Adrenal gland (tissue), 12 donors: ENCODE results near the gene ATOH8. TPM values are rescaled to one million over a fixed set of nuclear protein-coding genes. Genes with fewer than 3 reads are reported as not detected.
A peak's percentile ranks its signal among the peaks of the same experiment; 100 is the strongest.

Experiments used
- DNase-seq, 7 donors: peaks; one replicate each; pipeline ENCODE4 v3.0.0-alpha.2; 2019 to 2020
- H3K27ac ChIP-seq, 5 donors: fragments of 200-600 bp; sonication (generic) in 4 of 5; 1 replicate in 3 of 5; 2 replicates in 2 of 5; pipeline versions ENCODE4 v1.5.1 to v1.8.0; 2016 to 2020; ENCODE audit warnings: mild to moderate bottlenecking in 1 of 5
- H3K27me3 ChIP-seq: fragments of 200-600 bp; 2 replicates; pipeline ENCODE4 v1.8.0; 2021
- H3K36me3 ChIP-seq, 2 donors: fragments of 200-600 bp; replicated peaks in 1 of 2; 1 replicate in 1 of 2; 2 replicates in 1 of 2; pipeline versions ENCODE4 v1.5.1 to v1.8.0; 2018 to 2022
- H3K4me1 ChIP-seq, 2 donors: fragments of 200-600 bp; replicated peaks in 1 of 2; 1 replicate in 1 of 2; 2 replicates in 1 of 2; pipeline versions ENCODE4 v1.5.1 to v1.8.0; 2018 to 2021
- H3K4me3 ChIP-seq, 4 donors: fragments of 200-600 bp; sonication (generic) in 3 of 4; one replicate each; pipeline ENCODE4 v1.5.1; 2016 to 2018
- H3K9me3 ChIP-seq, 3 donors: fragments of 200-600 bp; sonication (generic) in 1 of 3; replicated peaks in 1 of 3; 1 replicate in 2 of 3; 2 replicates in 1 of 3; pipeline versions ENCODE4 v1.5.1 to v1.8.0; 2016 to 2021
- POLR2A ChIP-seq, 2 donors: fragments of 450-650 bp; IDR thresholded peaks; one replicate each; pipeline ENCODE4 v1.6.1; 2017; ENCODE audit warnings: antibody characterized with exemption in 2 of 2, mild to moderate bottlenecking in 2 of 2, moderate library complexity in 1 of 2
- WGBS, 4 donors: extraction: QIAGEN DNeasy Blood & Tissue Kit in 2 of 4; methylation state at CpG; one replicate each; pipeline versions ENCODE4 v1.1.5 to v1.1.7; 2013 to 2017; 5-methylcytosine and 5-hydroxymethylcytosine counted together
- intact Hi-C, 2 donors: fragments of 100-400 bp; cut with DNase I; formaldehyde crosslinking; loops; one replicate each; pipeline versions ENCODE4 v1.14.1 to v1.15.0; 2022 to 2023
- polyA plus RNA-seq, 3 donors: library from polyadenylated mRNA; stranded (reverse); fragments of 200-250 nt in 2 of 3; fragments of 350-450 nt in 1 of 3; fragmentation: Illumina TruSeq in 1 of 3; extraction: RNeasy Lipid Tissue Mini Kit (QIAGEN cat#74804) in 1 of 3; gene quantifications; one replicate each; pipeline ENCODE4 v1.2.3, GENCODE V29; 2013 to 2014
- total RNA-seq, 9 donors: library from RNA; depleted of rRNA in 4 of 9; stranded (reverse); fragments of >200 nt in 4 of 9; fragments of 120-200 nt in 1 of 9; fragmentation: NEBNext Ultra II Directional in 1 of 9; extraction: Animal tissue kit (Norgen Biotek cat#: 25700) in 1 of 9; gene quantifications; one replicate each; pipeline versions ENCODE4 v1.1.0 to v1.2.4, GENCODE V29; 2013 to 2023
- TF ChIP-seq, protein P1 (sequence below), 6 experiments: fragments of 450-650 bp in 4 of 6; fragments of 200-600 bp in 2 of 6; sonication (generic) in 1 of 6; IDR thresholded peaks; 1 replicate in 5 of 6; 2 replicates in 1 of 6; pipeline versions ENCODE4 v1.5.1 to v1.8.0; 2016 to 2021; ENCODE audit warnings: antibody characterized with exemption in 6 of 6, mild to moderate bottlenecking in 2 of 6, moderate library complexity in 1 of 6
- donor health status: healthy with polysubstance abuse.
- donor health status: Bipolar disorder and iron deficiency.
- donor health status: DM: yes; HTN: yes; CAD: no.
- donor health status: DM: no; HTN: no; CAD: no.
- donor health status: DM: no; HTN: no; CAD: no.
- donor health status: DM: yes; HTN: yes; CAD: no.

Gene ATOH8
- total and polyA plus RNA-seq, 12 donors, result 0.88 to 44.0 (median 6.0) TPM

DNA sequence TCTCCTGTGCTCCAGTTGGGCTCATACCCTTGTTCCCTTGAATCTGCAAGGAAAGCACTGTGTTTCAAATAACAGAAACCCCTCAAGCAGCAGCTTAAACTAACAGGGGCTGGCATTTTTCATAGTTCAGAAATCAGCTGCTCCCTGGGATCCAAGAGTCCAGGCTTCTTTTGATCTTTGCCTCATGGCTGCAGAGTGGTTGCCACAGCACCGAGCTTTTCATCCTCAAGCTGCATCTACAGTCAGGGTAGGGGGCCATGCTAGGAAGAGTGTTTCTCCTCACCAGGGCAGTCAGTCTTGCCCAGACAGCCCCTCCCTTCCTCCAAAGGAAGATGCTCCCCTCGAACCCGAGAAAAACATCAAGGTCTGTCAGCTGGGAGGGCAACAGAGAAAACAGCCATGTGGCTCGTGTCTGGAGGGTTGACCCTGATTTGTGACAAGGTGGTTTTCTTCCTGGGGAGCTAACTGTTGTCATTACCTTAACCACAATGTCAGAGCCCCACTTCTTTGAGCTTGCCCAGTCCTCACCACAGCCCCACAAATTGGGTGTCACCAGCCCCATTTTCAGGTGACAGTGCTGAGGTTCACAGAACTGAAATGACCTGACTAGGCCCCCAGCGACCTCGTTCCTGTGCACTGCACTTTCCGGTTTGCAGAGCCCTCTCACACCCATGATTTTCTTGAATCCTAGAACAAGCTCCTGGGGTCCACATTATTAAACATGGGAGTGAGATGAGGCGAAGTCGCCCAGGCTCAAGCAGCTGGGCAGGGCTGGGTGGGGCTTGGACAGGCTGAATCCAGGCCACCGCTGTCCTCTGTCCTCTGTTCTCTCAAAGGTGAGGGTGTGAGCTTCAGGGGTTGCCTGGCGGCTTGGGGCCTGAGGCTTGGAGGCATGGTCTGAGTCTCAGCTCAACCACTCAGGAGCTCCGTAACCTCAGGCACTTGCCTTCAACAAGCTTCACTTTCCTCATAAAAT, 21.9 kb downstream of the ATOH8 start:
- Histone ChIP-seq H3K4me1 (peaks cover 22 to 55% of the 10 kb centered on the region in 2 donors), H3K9me3 (no peaks in the 10 kb centered on the region), H3K36me3 (no peaks in the 10 kb centered on the region), H3K27me3 (no peaks in the 10 kb centered on the region), H3K27ac (no peak overlapping the region), H3K4me3 (no peak overlapping the region)
- no peak for DNase-seq
- 87 to 96% (median 92%) methylated on average over 7 to 12 of the region's 12 CpGs for WGBS, 4 donors
- no peak for TF ChIP-seq POLR2A (IDR thresholded peaks at IDR 0.05)
- TF ChIP-seq, protein P1, sequence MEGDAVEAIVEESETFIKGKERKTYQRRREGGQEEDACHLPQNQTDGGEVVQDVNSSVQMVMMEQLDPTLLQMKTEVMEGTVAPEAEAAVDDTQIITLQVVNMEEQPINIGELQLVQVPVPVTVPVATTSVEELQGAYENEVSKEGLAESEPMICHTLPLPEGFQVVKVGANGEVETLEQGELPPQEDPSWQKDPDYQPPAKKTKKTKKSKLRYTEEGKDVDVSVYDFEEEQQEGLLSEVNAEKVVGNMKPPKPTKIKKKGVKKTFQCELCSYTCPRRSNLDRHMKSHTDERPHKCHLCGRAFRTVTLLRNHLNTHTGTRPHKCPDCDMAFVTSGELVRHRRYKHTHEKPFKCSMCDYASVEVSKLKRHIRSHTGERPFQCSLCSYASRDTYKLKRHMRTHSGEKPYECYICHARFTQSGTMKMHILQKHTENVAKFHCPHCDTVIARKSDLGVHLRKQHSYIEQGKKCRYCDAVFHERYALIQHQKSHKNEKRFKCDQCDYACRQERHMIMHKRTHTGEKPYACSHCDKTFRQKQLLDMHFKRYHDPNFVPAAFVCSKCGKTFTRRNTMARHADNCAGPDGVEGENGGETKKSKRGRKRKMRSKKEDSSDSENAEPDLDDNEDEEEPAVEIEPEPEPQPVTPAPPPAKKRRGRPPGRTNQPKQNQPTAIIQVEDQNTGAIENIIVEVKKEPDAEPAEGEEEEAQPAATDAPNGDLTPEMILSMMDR (IDR thresholded peaks at IDR 0.05), result no peak
- intact Hi-C loops, result no loop called here

DNA sequence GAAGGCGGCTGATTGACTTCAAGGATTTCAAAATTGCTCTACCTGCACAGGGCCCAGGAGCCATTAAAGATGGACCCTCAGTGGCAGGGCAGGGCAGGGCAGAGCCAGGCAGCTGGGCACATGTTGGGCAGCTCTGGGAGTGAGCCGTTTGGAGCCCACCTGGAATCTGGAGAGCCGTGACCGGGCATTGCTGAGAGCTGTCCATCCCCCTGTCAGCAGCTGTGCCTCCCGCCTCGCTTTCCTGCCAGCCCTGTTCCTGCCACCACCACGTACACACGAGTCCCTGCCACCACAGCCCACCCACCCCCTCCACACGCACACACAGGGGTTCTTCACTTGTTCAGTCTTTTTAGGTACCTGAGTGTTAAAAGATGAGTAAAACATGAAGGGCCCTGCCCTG, 22.9 kb downstream of the ATOH8 start:
- Histone ChIP-seq H3K27ac (no peak overlapping the region), H3K27me3 (no peaks in the 10 kb centered on the region), H3K4me3 (no peak overlapping the region), H3K36me3 (no peaks in the 10 kb centered on the region), H3K4me1 (peaks cover 12 to 47% of the 10 kb centered on the region in 2 donors), H3K9me3 (no peaks in the 10 kb centered on the region)
- no peak for DNase-seq
- intact Hi-C loops, result no loop called here
- no peak for TF ChIP-seq POLR2A (IDR thresholded peaks at IDR 0.05)
- TF ChIP-seq, protein P1 (IDR thresholded peaks at IDR 0.05), result no peak
- 83 to 93% (median 86%) methylated on average over 7 to 9 of the region's 9 CpGs for WGBS, 4 donors

DNA sequence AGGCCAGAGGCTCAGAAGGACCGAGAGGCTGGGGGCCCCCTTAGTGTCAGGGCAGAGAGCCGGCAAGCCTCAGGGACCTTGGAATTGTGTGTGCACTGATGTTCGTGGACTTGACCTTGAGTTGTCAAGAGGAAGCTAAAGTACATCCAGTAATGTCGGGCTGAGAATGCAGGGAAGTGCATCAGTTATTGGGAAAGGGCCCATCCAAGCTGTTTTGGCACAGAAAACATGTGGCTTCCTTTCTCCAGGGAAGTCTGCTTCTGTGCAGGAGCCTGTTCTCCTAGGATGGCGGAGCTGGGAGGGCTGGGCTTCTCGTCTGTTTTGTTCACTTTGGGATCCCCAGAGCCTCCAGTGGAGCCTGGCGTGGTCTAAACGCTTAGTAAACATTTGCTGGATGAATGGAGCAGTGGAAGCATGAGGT, 23.7 kb downstream of the ATOH8 start:
- Histone ChIP-seq H3K4me1 (peaks cover 7 to 39% of the 10 kb centered on the region in 2 donors), H3K36me3 (no peaks in the 10 kb centered on the region), H3K9me3 (no peaks in the 10 kb centered on the region), H3K27ac (peak overlapping the region in 1 of 5 donors; percentile 19), H3K27me3 (no peaks in the 10 kb centered on the region), H3K4me3 (no peak overlapping the region)
- TF ChIP-seq POLR2A (IDR thresholded peaks at IDR 0.05), result no peak
- TF ChIP-seq, protein P1 (IDR thresholded peaks at IDR 0.05), result no peak
- WGBS, 4 donors, result 17 to 50% (median 41%) methylated on average over 4 to 8 of the region's 8 CpGs
- peak in 4 of 7 donors; percentile 48 to 74 (median 50) for DNase-seq
- intact Hi-C loops, result no loop called here

DNA sequence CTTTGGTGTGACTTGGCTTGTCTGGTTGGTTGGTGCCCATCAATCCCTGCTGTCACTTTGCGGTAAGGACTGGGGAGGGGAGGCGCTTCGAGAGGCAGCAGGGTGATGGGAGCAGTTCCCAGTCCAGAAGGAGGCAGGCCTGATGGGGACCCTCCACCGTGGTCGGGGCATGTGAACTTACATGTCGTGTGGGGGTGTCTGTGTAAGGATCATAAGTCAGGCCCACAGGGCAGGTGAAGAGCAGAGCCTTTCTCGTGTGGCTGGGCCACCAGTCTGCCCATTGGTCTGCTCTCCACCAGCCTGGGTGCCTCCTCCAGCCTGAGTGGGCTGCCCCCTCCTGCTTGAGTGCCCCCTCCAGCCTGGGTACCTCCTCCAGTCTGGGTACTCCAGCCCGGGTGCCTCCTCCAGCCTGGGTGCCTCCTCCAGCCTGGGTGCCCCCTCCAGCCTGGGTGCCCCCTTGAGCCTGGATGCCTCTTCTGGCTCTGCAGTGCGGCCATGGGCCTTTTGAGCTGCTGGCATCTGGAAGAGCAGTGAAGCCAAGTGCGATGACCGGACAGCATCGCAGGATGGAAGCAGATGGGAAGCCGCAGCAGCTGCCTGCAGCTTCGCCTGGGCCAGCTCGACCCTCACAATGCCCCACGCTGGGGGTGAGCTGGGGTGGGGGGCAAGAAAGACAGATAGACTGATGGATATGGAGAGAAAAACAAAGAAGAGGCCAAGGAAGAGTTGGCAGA, 25.0 kb downstream of the ATOH8 start:
- Histone ChIP-seq H3K27ac (no peak overlapping the region), H3K4me3 (no peak overlapping the region), H3K4me1 (peaks cover 0 to 26% of the 10 kb centered on the region in 2 donors), H3K9me3 (no peaks in the 10 kb centered on the region), H3K27me3 (no peaks in the 10 kb centered on the region), H3K36me3 (no peaks in the 10 kb centered on the region)
- TF ChIP-seq, protein P1 (IDR thresholded peaks at IDR 0.05), result no peak
- no peak for TF ChIP-seq POLR2A (IDR thresholded peaks at IDR 0.05)
- no peak for DNase-seq
- intact Hi-C loops, result no loop called here
- WGBS, 4 donors, result 76 to 96% (median 87%) methylated on average over 7 to 16 of the region's 16 CpGs
